Measurements from ENCODE around the gene APH1B. TPM values are rescaled to one million over a fixed set of nuclear protein-coding genes. Genes with fewer than 3 reads are reported as not detected.

APH1B gene
- total and polyA plus RNA-seq, 9 donors: 8.5 to 13.6 (median 10.9) TPM

DNA sequence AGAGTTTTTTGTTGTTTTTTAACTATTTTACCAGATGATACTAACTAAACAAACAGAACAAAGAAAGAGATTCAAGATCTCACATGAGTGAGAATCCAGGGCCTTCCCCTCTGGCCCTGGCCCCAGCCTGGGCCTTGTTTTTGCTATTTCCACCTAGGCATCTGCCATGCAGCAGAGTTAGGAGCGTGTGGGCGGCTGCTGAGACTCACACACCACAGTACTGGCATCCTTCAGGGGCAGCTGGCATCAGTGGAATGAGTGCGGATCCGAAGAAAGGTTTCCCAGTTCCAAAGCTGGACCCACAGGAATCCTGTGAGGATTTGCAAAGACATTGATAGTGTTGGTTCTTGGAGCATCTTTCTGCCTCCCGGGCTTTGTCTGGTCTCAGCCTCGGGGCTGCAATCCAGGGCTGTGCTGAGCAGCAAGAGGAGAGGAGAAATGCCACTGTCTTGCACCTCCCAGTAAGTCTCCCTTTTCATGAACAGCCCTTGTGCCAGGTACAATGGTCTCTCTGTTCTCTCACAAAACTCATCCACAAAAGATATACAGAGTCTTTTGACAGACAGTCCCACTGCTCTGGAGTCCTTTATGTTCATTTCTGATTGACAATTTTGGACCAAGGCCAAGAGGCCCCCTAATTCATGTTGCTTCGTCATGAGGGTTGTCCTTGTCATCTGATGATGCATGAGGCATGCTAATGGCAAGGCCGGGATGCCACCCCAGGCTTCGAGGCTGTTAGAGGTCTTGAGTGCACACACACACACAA is 46.6 kb downstream of the APH1B start:
- H3K27me3 ChIP-seq (ENCODE audit: control insufficient read depth, insufficient read depth, low read length): no peaks in the 10 kb centered on the region
- 74% methylated on average over 8 of the region's 9 CpGs for WGBS (ENCODE audit: insufficient coverage)
- no peak overlapping the region for H3K27ac ChIP-seq (ENCODE audit: low read length)
- H3K36me3 ChIP-seq (ENCODE audit: control insufficient read depth, insufficient read depth, low read length): no peaks in the 10 kb centered on the region
- DNase-seq: peak; percentile 38
- H3K9me3 ChIP-seq (replicated peaks; ENCODE audit: control insufficient read depth, low read depth, low read length): no peaks in the 10 kb centered on the region
- H3K4me3 ChIP-seq (ENCODE audit: low read length): no peak overlapping the region
- H3K4me1 ChIP-seq (ENCODE audit: control insufficient read depth, insufficient read depth, low read length): peaks cover 4% of the 10 kb centered on the region

- Histone ChIP-seq H3K36me3 (ENCODE audit: control insufficient read depth, insufficient read depth, low read length) (no peaks in the 10 kb centered on the region), H3K27ac (ENCODE audit: low read length) (no peak overlapping the region), H3K27me3 (ENCODE audit: control insufficient read depth, insufficient read depth, low read length) (no peaks in the 10 kb centered on the region), H3K4me3 (ENCODE audit: low read length) (no peak overlapping the region), H3K4me1 (ENCODE audit: control insufficient read depth, insufficient read depth, low read length) (peaks cover 4% of the 10 kb centered on the region), H3K9me3 (replicated peaks; ENCODE audit: control insufficient read depth, low read depth, low read length) (no peaks in the 10 kb centered on the region)
- no peak for DNase-seq
- WGBS (ENCODE audit: insufficient coverage): 92% methylated on average over 2 of the region's 7 CpGs
These were observed 47.4 kb downstream of the APH1B start for GRCh38 chr15:63324770-63325169.

GRCh38 chr15:63327648-63328421 is 50.4 kb downstream of the APH1B start:
- Histone ChIP-seq H3K9me3 (replicated peaks; ENCODE audit: control insufficient read depth, low read depth, low read length) (no peaks in the 10 kb centered on the region), H3K4me1 (ENCODE audit: control insufficient read depth, insufficient read depth, low read length) (peaks cover 14% of the 10 kb centered on the region), H3K36me3 (ENCODE audit: control insufficient read depth, insufficient read depth, low read length) (no peaks in the 10 kb centered on the region), H3K27me3 (ENCODE audit: control insufficient read depth, insufficient read depth, low read length) (no peaks in the 10 kb centered on the region), H3K27ac (ENCODE audit: low read length) (no peak overlapping the region), H3K4me3 (ENCODE audit: low read length) (no peak overlapping the region)
- DNase-seq: no peak
- 48% methylated on average over 7 of the region's 12 CpGs for WGBS (ENCODE audit: insufficient coverage)

- WGBS (ENCODE audit: insufficient coverage): 60% methylated on average over 1 of the region's 5 CpGs
These were observed 52.4 kb downstream of the APH1B start for GRCh38 chr15:63329567-63330350.

DNA sequence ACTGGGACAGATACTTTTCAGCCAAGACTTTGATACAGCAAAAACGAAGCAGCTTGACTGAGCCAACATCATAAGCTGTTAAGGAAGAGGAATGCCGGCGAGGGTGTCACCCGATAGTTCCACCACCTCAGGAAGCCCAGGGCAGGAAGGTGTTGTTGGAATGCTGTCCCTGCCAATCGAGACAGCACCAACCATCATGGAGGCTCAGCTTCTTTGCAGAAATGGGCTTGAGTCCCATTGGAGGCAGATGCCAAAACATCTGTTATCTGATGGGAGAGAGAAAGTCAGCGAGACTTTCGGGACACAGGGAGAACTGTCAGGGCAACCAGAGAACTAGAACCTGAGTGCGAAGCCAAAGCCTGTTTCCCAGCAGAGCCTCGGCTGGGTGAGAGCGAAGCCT is 53.5 kb downstream of the APH1B start:
- 60% methylated on average over 9 of the region's 10 CpGs for WGBS (ENCODE audit: insufficient coverage)
- no peaks in the 10 kb centered on the region for H3K9me3 ChIP-seq (replicated peaks; ENCODE audit: control insufficient read depth, low read depth, low read length)
- peaks cover 13% of the 10 kb centered on the region for H3K4me1 ChIP-seq (ENCODE audit: control insufficient read depth, insufficient read depth, low read length)
- no peak overlapping the region for H3K27ac ChIP-seq (ENCODE audit: low read length)
- no peaks in the 10 kb centered on the region for H3K36me3 ChIP-seq (ENCODE audit: control insufficient read depth, insufficient read depth, low read length)
- DNase-seq: peak; percentile 48
- H3K27me3 ChIP-seq (ENCODE audit: control insufficient read depth, insufficient read depth, low read length): no peaks in the 10 kb centered on the region
- H3K4me3 ChIP-seq (ENCODE audit: low read length): no peak overlapping the region

More at GRCh38 chr15:63329567-63330350, 52.4 kb downstream of the APH1B start:
- Histone ChIP-seq H3K27me3 (ENCODE audit: control insufficient read depth, insufficient read depth, low read length) (no peaks in the 10 kb centered on the region), H3K4me1 (ENCODE audit: control insufficient read depth, insufficient read depth, low read length) (peaks cover 13% of the 10 kb centered on the region), H3K36me3 (ENCODE audit: control insufficient read depth, insufficient read depth, low read length) (no peaks in the 10 kb centered on the region), H3K27ac (ENCODE audit: low read length) (no peak overlapping the region), H3K4me3 (ENCODE audit: low read length) (no peak overlapping the region), H3K9me3 (replicated peaks; ENCODE audit: control insufficient read depth, low read depth, low read length) (no peaks in the 10 kb centered on the region)
- no peak for DNase-seq

DNA sequence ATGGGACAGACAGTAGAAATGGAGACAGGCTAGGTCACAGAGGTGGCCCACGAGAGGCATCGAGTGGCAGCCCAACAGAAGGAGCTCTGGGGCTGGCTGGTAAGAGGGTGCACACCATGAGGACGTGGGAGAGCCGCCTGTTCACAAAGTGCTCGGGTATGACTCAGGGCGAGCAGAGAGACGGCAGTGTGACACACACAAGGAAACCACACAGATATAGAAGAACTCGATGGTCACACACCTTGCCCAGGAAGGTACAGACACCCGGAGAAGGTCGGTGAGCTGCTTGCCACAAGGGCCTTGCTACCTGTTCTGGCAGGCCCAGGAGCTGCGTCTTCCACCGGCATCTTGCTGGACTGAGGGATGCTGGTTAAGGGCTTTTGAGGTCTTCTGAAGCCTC is 54.1 kb downstream of the APH1B start:
- H3K27me3 ChIP-seq (ENCODE audit: control insufficient read depth, insufficient read depth, low read length): no peaks in the 10 kb centered on the region
- H3K9me3 ChIP-seq (replicated peaks; ENCODE audit: control insufficient read depth, low read depth, low read length): no peaks in the 10 kb centered on the region
- no peak overlapping the region for H3K27ac ChIP-seq (ENCODE audit: low read length)
- no peak for DNase-seq
- H3K36me3 ChIP-seq (ENCODE audit: control insufficient read depth, insufficient read depth, low read length): no peaks in the 10 kb centered on the region
- WGBS (ENCODE audit: insufficient coverage): 88% methylated on average over 6 of the region's 12 CpGs
- H3K4me1 ChIP-seq (ENCODE audit: control insufficient read depth, insufficient read depth, low read length): peaks cover 13% of the 10 kb centered on the region
- no peak overlapping the region for H3K4me3 ChIP-seq (ENCODE audit: low read length)

- Histone ChIP-seq H3K9me3 (replicated peaks; ENCODE audit: control insufficient read depth, low read depth, low read length) (no peaks in the 10 kb centered on the region), H3K36me3 (ENCODE audit: control insufficient read depth, insufficient read depth, low read length) (no peaks in the 10 kb centered on the region), H3K4me3 (ENCODE audit: low read length) (no peak overlapping the region), H3K27me3 (ENCODE audit: control insufficient read depth, insufficient read depth, low read length) (no peaks in the 10 kb centered on the region), H3K4me1 (ENCODE audit: control insufficient read depth, insufficient read depth, low read length) (peaks cover 13% of the 10 kb centered on the region), H3K27ac (ENCODE audit: low read length) (no peak overlapping the region)
- 34% methylated on average over 6 of the region's 9 CpGs for WGBS (ENCODE audit: insufficient coverage)
- DNase-seq: peak; percentile 56
These were observed 55.1 kb downstream of the APH1B start for GRCh38 chr15:63332367-63333124.

DNA sequence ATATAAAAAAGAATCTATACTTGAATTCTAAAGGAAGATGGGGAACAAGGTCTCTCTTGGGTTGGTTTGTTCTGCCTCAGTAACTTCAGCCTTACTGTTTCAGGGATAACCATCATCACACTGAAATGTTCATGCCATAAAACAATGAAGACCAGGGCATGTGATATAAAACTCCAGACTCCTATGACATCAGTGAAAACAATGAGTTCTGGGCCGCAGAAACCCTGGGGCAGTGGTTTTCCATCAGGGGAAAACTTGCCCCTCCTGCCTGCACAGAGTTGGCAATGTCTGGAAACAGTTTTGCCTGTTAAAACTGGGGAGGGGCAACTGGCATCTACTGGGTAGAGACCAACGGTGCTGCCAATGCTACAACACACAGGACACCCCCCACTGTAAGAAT is 57.4 kb downstream of the APH1B start:
- 60% methylated on average over 1 of the region's 2 CpGs for WGBS (ENCODE audit: insufficient coverage)
- no peaks in the 10 kb centered on the region for H3K36me3 ChIP-seq (ENCODE audit: control insufficient read depth, insufficient read depth, low read length)
- no peak for DNase-seq
- H3K27ac ChIP-seq (ENCODE audit: low read length): no peak overlapping the region
- no peaks in the 10 kb centered on the region for H3K27me3 ChIP-seq (ENCODE audit: control insufficient read depth, insufficient read depth, low read length)
- H3K4me3 ChIP-seq (ENCODE audit: low read length): no peak overlapping the region
- H3K9me3 ChIP-seq (replicated peaks; ENCODE audit: control insufficient read depth, low read depth, low read length): no peaks in the 10 kb centered on the region
- H3K4me1 ChIP-seq (ENCODE audit: control insufficient read depth, insufficient read depth, low read length): peaks cover 13% of the 10 kb centered on the region

GRCh38 chr15:63335543-63336240 is 58.3 kb downstream of the APH1B start:
- H3K27ac ChIP-seq (ENCODE audit: low read length): no peak overlapping the region
- 24% methylated on average over 3 of the region's 8 CpGs for WGBS (ENCODE audit: insufficient coverage)
- peak; percentile 56 for DNase-seq
- no peak overlapping the region for H3K4me3 ChIP-seq (ENCODE audit: low read length)
- H3K9me3 ChIP-seq (replicated peaks; ENCODE audit: control insufficient read depth, low read depth, low read length): no peaks in the 10 kb centered on the region
- no peaks in the 10 kb centered on the region for H3K36me3 ChIP-seq (ENCODE audit: control insufficient read depth, insufficient read depth, low read length)
- H3K4me1 ChIP-seq (ENCODE audit: control insufficient read depth, insufficient read depth, low read length): peaks cover 12% of the 10 kb centered on the region
- H3K27me3 ChIP-seq (ENCODE audit: control insufficient read depth, insufficient read depth, low read length): no peaks in the 10 kb centered on the region
